Activated naive CD4-positive, alpha-beta T cell treated with anti-CD3 and anti-CD28 coated beads, Interleukin-2, amount 50 U/mL, for 72 hours (primary cell): ENCODE measurements around the gene HACD2. TPM values are rescaled to one million over a fixed set of nuclear protein-coding genes. Genes with fewer than 3 reads are reported as not detected.

ENCODE experiments used
- ATAC-seq, 2 donors: fragments of 150-1000 bp; cut with Tn5 transposase; 2 replicates each; pipeline ENCODE4 v1.10.0; 2021; ENCODE audit warnings: mild to moderate bottlenecking in 2 of 2, moderate library complexity in 2 of 2
- DNase-seq, 2 donors: peaks; one replicate each; pipeline ENCODE4 v3.0.0; 2021 to 2022; ENCODE audit warnings: low spot score in 2 of 2
- H3K27ac Mint-ChIP-seq, 2 donors: one replicate each; pipeline ENCODE4 v1.8.0; 2022; ENCODE audit warnings: mild to moderate bottlenecking in 2 of 2, mixed read lengths in 2 of 2
- H3K36me3 Mint-ChIP-seq, 2 donors: one replicate each; pipeline ENCODE4 v1.8.0; 2022; ENCODE audit warnings: mixed read lengths in 2 of 2
- H3K9me3 Mint-ChIP-seq, 2 donors: one replicate each; pipeline ENCODE4 v1.8.0; 2022; ENCODE audit warnings: mixed read lengths in 2 of 2
- total RNA-seq, 2 donors: library from RNA; stranded (reverse); gene quantifications; one replicate each; pipeline ENCODE4 v1.2.3, GENCODE V29; 2022

The HACD2 gene
- total RNA-seq, 2 donors from 2014 or later: 21.7 to 25.5 TPM

GRCh38 chr3:123553536-123553935 is 31.3 kb downstream of the HACD2 start:
- Mint-ChIP-seq H3K9me3 (peaks cover 0 to 13% of the 10 kb centered on the region in 2 donors), H3K27ac (no peak overlapping the region), H3K36me3 (peaks cover 28 to 31% of the 10 kb centered on the region in 2 donors)
- ATAC-seq (no peak), DNase-seq (no peak)

- no peak for ATAC-seq
- no peak for DNase-seq
- H3K27ac Mint-ChIP-seq: no peak overlapping the region
- H3K36me3 Mint-ChIP-seq: peaks cover 28 to 31% of the 10 kb centered on the region in 2 donors
- H3K9me3 Mint-ChIP-seq: peaks cover 0 to 13% of the 10 kb centered on the region in 2 donors
Observed at GRCh38 chr3:123552768-123553167, 32.1 kb downstream of the HACD2 start.

DNA sequence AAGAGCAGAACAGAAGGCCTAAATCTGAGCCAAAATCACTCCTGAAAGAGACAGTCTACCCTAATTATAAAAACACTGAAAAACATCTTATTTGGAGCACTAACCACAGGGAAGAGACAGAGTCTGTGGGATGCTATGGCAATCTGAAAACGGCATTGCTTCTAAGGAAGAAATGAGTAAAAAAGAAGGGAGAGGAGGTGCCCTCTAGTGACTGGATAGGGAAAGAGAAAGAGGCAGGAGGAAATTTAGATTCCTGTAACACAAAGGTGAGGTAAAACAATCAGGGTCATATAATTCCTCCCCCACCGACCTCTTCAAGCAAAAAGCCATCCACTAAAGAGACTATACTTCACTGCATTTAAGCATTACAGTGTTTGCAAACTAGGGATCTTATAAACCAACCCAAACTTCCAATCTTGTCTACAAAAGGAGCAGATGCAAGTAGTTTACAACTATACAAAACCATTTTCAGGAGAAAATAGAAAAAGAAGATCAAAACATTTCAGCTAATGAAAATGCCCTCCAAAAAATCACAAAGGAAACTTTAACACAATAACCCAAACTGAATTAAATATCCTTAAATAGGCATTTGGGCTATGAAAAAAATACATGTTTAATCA is 32.6 kb downstream of the HACD2 start:
- peaks cover 28 to 31% of the 10 kb centered on the region in 2 donors for H3K36me3 Mint-ChIP-seq
- peaks cover 0 to 13% of the 10 kb centered on the region in 2 donors for H3K9me3 Mint-ChIP-seq
- H3K27ac Mint-ChIP-seq: no peak overlapping the region
- DNase-seq (no peak), ATAC-seq (no peak)

DNA sequence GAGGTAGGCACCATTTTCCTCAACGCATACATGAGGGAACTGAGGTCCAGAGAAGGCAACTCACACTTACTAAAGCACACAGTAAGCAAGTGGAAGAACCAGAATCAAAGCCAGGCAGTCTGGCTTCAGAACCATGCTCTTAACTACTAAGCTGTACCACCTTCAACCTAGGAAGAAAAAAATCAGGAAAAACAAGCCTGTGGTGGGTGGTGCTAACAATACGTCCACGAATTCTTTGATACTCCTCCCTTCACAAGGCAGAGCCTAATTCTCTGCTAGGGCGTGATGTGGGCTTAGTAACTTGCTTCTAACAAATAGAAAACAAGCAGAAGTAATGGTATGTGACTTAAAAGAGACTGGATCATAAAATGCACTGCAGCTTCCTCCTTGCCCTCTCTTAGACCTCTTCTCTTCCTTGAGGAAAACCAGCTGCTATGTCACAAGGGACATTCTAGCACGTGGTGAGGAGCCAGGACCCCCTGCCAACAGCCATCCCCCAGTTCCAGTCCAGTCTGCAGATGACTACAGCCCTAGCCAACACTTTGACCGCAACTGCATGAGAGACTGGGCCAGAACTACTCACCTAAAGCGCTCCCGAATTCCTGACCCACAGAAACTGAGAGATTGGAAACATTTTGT is 36.9 kb downstream of the HACD2 start:
- DNase-seq (no peak), ATAC-seq (no peak)
- Mint-ChIP-seq H3K27ac (no peak overlapping the region), H3K9me3 (no peaks in the 10 kb centered on the region), H3K36me3 (peaks cover 11% of the 10 kb centered on the region in 2 donors)

DNA sequence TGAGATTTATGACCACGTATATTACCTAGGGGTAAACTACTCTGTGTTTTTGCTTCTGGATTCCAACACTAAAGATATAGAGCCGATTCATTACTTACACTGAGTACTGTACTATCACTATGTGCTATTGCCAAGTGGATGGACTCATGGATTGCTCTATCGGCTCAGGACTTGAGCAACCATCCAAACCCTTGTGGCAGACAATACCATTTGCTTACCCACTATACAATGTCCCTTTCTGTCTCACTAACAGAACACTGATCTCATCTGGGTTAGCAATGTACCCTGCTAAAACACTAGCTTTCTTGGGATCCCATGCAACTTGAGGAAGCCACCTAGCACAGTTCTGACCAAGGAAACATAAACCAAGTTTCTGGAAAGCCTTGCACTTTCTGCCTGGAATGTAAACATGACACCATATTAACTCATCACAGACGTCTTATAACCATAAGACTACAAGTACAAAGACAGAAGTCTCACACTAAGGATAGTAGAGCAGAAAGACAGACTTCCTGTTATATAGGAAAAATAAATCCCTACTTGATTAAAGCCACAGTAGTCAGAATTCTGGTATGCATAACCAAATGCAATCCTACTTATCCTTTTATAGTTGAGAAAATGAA is 38.6 kb downstream of the HACD2 start:
- Mint-ChIP-seq H3K9me3 (no peaks in the 10 kb centered on the region), H3K27ac (no peak overlapping the region)

GRCh38 chr3:123543950-123544349 is 40.9 kb downstream of the HACD2 start:
- H3K27ac Mint-ChIP-seq: no peak overlapping the region
- no peaks in the 10 kb centered on the region for H3K9me3 Mint-ChIP-seq
- ATAC-seq (no peak), DNase-seq (no peak)
- H3K36me3 Mint-ChIP-seq: no peaks in the 10 kb centered on the region

More for the DNA sequence above, 38.6 kb downstream of the HACD2 start:
- peaks cover 11% of the 10 kb centered on the region in 2 donors for H3K36me3 Mint-ChIP-seq
- no peak for ATAC-seq
- no peak for DNase-seq

- H3K27ac Mint-ChIP-seq: peak overlapping the region; percentile 70 to 79
- DNase-seq (no peak), ATAC-seq (peak; percentile 71 to 80)
- H3K9me3 Mint-ChIP-seq: no peaks in the 10 kb centered on the region
- no peaks in the 10 kb centered on the region for H3K36me3 Mint-ChIP-seq
Observed at GRCh38 chr3:123540285-123540684, 44.6 kb downstream of the HACD2 start.

GRCh38 chr3:123536153-123536895 is 48.5 kb downstream of the HACD2 start:
- ATAC-seq (peak; percentile 40 to 96), DNase-seq (no peak)
- Mint-ChIP-seq H3K36me3 (no peaks in the 10 kb centered on the region), H3K9me3 (no peaks in the 10 kb centered on the region), H3K27ac (no peak overlapping the region)

- DNase-seq: no peak
- no peaks in the 10 kb centered on the region for H3K9me3 Mint-ChIP-seq
- H3K36me3 Mint-ChIP-seq: no peaks in the 10 kb centered on the region
- ATAC-seq: no peak
- H3K27ac Mint-ChIP-seq: peak overlapping the region in 1 of 2 donors; percentile 58
Observed at GRCh38 chr3:123535580-123535979, 49.3 kb downstream of the HACD2 start.

DNA sequence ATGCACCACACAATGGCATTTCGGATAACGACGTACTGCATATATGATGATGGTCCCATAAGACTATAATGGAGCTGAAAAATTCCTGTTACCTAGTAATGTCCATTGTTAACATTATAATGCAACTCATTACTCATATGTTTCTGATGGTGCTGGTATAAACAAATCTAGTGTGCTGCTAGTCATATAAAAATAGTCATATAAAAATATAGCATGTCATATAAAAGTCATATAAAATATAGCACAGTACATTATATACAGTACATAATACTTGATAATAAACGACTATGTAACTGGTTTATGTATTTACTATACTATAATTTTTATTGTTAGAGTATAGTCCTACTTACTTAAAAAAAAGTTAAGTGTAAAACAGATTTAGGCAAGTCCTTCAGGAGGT is 50.6 kb downstream of the HACD2 start:
- Mint-ChIP-seq H3K9me3 (no peaks in the 10 kb centered on the region), H3K27ac (no peak overlapping the region), H3K36me3 (no peaks in the 10 kb centered on the region)
- DNase-seq: no peak
- ATAC-seq: no peak

GRCh38 chr3:123533554-123534159 is 51.2 kb downstream of the HACD2 start:
- ATAC-seq (no peak), DNase-seq (no peak)
- Mint-ChIP-seq H3K9me3 (no peaks in the 10 kb centered on the region), H3K27ac (no peak overlapping the region), H3K36me3 (no peaks in the 10 kb centered on the region)

GRCh38 chr3:123528130-123528529 is 56.7 kb downstream of the HACD2 start:
- Mint-ChIP-seq H3K9me3 (no peaks in the 10 kb centered on the region), H3K36me3 (peaks cover 5 to 13% of the 10 kb centered on the region in 2 donors), H3K27ac (no peak overlapping the region)
- DNase-seq (no peak), ATAC-seq (no peak)

GRCh38 chr3:123527046-123527445 is 57.8 kb downstream of the HACD2 start:
- ATAC-seq (no peak), DNase-seq (no peak)
- Mint-ChIP-seq H3K36me3 (peaks cover 5 to 13% of the 10 kb centered on the region in 2 donors), H3K27ac (no peak overlapping the region), H3K9me3 (no peaks in the 10 kb centered on the region)

GRCh38 chr3:123526474-123526873 is 58.4 kb downstream of the HACD2 start:
- Mint-ChIP-seq H3K36me3 (peaks cover 5 to 13% of the 10 kb centered on the region in 2 donors), H3K27ac (no peak overlapping the region), H3K9me3 (no peaks in the 10 kb centered on the region)
- ATAC-seq: no peak
- DNase-seq: no peak

- no peak for DNase-seq
- Mint-ChIP-seq H3K27ac (no peak overlapping the region), H3K9me3 (no peaks in the 10 kb centered on the region), H3K36me3 (peaks cover 5 to 13% of the 10 kb centered on the region in 2 donors)
- ATAC-seq: peak; percentile 18 to 82
Observed at GRCh38 chr3:123525433-123525832, 59.4 kb downstream of the HACD2 start.

GRCh38 chr3:123524981-123525380 is 59.9 kb downstream of the HACD2 start:
- Mint-ChIP-seq H3K27ac (no peak overlapping the region), H3K9me3 (no peaks in the 10 kb centered on the region), H3K36me3 (peaks cover 5 to 13% of the 10 kb centered on the region in 2 donors)
- ATAC-seq (no peak), DNase-seq (no peak)

DNA sequence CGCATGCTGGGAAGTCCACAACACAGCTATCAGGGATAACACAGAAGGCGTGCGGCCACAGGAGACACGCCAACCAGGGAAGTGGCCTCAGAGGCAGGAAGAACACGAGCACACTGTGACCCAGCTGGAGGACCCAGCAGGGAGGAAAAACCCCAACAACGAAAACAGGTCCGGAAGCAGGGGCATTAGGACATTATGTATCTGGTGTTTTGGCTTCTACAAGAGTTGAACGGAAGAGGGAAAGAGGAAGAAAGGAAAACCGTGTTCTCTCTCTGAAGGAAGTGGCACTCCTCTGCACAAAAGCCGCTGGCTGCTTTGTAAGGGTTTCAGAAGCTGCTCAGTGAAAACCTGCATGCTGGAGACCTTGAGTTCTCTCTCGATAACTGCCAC is 61.8 kb downstream of the HACD2 start:
- ATAC-seq (peak in 1 of 2 donors; percentile 28), DNase-seq (no peak)
- peaks cover 5 to 13% of the 10 kb centered on the region in 2 donors for H3K36me3 Mint-ChIP-seq
- H3K27ac Mint-ChIP-seq: peak overlapping the region; percentile 74 to 89
- no peaks in the 10 kb centered on the region for H3K9me3 Mint-ChIP-seq
